ENCODE measurements around the gene EPSTI1.

- TF ChIP-seq ARNTL (CRISPR knock-in tag; IDR thresholded peaks at IDR 0.05; ENCODE audit: borderline replicate concordance, low read depth) (no peak), ZFP3 (CRISPR knock-in tag; IDR thresholded peaks at IDR 0.05) (no peak), ISL1 (CRISPR knock-in tag; IDR thresholded peaks at IDR 0.05) (no peak), CSDC2 (CRISPR knock-in tag; IDR thresholded peaks at IDR 0.05) (no peak), ESRRG (CRISPR knock-in tag; IDR thresholded peaks at IDR 0.05) (no peak), PATZ1 (CRISPR knock-in tag; IDR thresholded peaks at IDR 0.05; ENCODE audit: borderline replicate concordance) (no peak), ZNF565 (CRISPR knock-in tag; conservative IDR thresholded peaks at IDR 0.05; ENCODE audit: low read depth) (no peak), RARB (CRISPR knock-in tag; IDR thresholded peaks at IDR 0.05) (no peak), CREB5 (CRISPR knock-in tag; IDR thresholded peaks at IDR 0.05; ENCODE audit: low read depth) (no peak), ZNF70 (CRISPR knock-in tag; IDR thresholded peaks at IDR 0.05) (no peak)
Observed at GRCh38 chr13:42977219-42977659, 14.8 kb downstream of the EPSTI1 start.

All from SK-N-SH treated with all-trans-retinoic acid at 6 μM for 48 hours (cell line).